ENCODE data around the gene WASF2.

Gene WASF2

DNA sequence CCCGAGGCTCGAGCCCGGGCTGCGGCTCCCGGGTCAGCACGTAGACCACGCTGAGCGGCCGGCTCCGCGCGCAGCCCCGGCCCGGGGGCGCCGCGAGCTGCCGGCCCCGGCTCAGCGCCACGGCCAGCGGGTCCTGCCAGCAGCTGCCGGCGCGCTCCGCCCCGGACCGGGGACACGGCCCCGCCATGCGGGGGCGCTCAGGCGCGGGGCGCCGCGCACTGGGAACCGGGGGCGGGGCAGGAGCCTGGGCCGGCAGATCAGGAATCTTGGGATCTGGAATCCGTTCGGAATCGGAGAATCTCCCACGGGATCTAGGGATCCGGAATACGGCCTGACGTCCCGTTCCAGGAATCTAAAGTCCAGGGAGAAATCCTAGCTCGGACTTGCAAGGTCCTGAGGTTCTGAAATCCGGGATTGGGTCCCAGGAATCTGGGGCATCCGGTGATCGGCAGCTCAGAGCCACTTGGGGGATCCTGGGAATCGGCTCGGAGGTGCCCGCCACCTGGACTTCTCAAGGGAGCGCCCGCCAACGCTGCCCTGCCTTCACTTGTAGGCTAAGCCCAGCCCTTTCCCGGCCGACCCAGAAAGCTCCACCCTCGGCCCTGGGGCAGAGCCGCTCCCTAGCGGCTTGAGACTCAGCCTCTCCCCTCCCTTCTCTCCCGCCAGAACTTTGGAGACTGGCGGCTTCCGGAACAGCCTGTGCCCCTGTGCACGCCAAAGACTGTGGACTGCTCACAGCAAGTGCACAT lies 123.4 kb downstream of the WASF2 start, which contains the start of gene MAP3K6:
MAP3K6 (minus strand) TSS at position 551 of the 749 bp plus-strand sequence; CDS start at position 187, 364 bp downstream.
- Histone ChIP-seq H3K4me3 (ENCODE audit: low read depth, low read length) (peak within 1 kb of the TSS; percentile 68), H3K27ac (peak within 1 kb of the TSS; percentile 88), H3K36me3 (0 out of 2 replicates have a peak, but pooled peaks cover 3% of the 10 kb centered on the region), H3K9me3 (ENCODE audit: severe bottlenecking) (no peaks in the 10 kb centered on the region), H3K27me3 (ENCODE audit: insufficient read depth, low read depth, severe bottlenecking) (no peaks in the 10 kb centered on the region)
- DNase-seq, result peak; percentile 86
- TF ChIP-seq, protein P1, sequence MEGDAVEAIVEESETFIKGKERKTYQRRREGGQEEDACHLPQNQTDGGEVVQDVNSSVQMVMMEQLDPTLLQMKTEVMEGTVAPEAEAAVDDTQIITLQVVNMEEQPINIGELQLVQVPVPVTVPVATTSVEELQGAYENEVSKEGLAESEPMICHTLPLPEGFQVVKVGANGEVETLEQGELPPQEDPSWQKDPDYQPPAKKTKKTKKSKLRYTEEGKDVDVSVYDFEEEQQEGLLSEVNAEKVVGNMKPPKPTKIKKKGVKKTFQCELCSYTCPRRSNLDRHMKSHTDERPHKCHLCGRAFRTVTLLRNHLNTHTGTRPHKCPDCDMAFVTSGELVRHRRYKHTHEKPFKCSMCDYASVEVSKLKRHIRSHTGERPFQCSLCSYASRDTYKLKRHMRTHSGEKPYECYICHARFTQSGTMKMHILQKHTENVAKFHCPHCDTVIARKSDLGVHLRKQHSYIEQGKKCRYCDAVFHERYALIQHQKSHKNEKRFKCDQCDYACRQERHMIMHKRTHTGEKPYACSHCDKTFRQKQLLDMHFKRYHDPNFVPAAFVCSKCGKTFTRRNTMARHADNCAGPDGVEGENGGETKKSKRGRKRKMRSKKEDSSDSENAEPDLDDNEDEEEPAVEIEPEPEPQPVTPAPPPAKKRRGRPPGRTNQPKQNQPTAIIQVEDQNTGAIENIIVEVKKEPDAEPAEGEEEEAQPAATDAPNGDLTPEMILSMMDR (IDR thresholded peaks at IDR 0.05; ENCODE audit: low read depth, low read length), result peak; percentile 40

GRCh38 chr1:27366113-27366410 lies 123.9 kb downstream of the WASF2 start:
- H3K36me3 ChIP-seq, result 0 out of 2 replicates have a peak, but pooled peaks cover 3% of the 10 kb centered on the region

GRCh38 chr1:27365372-27366112 lies 124.4 kb downstream of the WASF2 start:
- 0 out of 2 replicates have a peak, but pooled peaks cover 3% of the 10 kb centered on the region for H3K36me3 ChIP-seq
- peak; percentile 87 for DNase-seq
- TF ChIP-seq, protein P1 (IDR thresholded peaks at IDR 0.05; ENCODE audit: low read depth, low read length), result no peak
- peak overlapping the region; percentile 62 for H3K4me3 ChIP-seq (ENCODE audit: low read depth, low read length)
- H3K27me3 ChIP-seq (ENCODE audit: insufficient read depth, low read depth, severe bottlenecking), result no peaks in the 10 kb centered on the region
- peak overlapping the region; percentile 88 for H3K27ac ChIP-seq
- H3K9me3 ChIP-seq (ENCODE audit: severe bottlenecking), result no peaks in the 10 kb centered on the region

More at GRCh38 chr1:27366113-27366410, 123.9 kb downstream of the WASF2 start:
- Histone ChIP-seq H3K4me3 (ENCODE audit: low read depth, low read length) (peak overlapping the region; percentile 62), H3K27me3 (ENCODE audit: insufficient read depth, low read depth, severe bottlenecking) (no peaks in the 10 kb centered on the region), H3K27ac (peak overlapping the region; percentile 88), H3K9me3 (ENCODE audit: severe bottlenecking) (no peaks in the 10 kb centered on the region)
- DNase-seq, result peak; percentile 93
- TF ChIP-seq, protein P1 (IDR thresholded peaks at IDR 0.05; ENCODE audit: low read depth, low read length), result no peak

- DNase-seq, result no peak
- Histone ChIP-seq H3K4me3 (ENCODE audit: low read depth, low read length) (0 out of 2 replicates have a peak overlapping the region, but pooled peaks have one; percentile 4), H3K27me3 (ENCODE audit: insufficient read depth, low read depth, severe bottlenecking) (no peaks in the 10 kb centered on the region), H3K27ac (no peak overlapping the region), H3K9me3 (ENCODE audit: severe bottlenecking) (no peaks in the 10 kb centered on the region), H3K36me3 (0 out of 2 replicates have a peak, but pooled peaks cover 3% of the 10 kb centered on the region)
- TF ChIP-seq, protein P1 (IDR thresholded peaks at IDR 0.05; ENCODE audit: low read depth, low read length), result no peak
These were observed 125.1 kb downstream of the WASF2 start for GRCh38 chr1:27364696-27365371.

DNA sequence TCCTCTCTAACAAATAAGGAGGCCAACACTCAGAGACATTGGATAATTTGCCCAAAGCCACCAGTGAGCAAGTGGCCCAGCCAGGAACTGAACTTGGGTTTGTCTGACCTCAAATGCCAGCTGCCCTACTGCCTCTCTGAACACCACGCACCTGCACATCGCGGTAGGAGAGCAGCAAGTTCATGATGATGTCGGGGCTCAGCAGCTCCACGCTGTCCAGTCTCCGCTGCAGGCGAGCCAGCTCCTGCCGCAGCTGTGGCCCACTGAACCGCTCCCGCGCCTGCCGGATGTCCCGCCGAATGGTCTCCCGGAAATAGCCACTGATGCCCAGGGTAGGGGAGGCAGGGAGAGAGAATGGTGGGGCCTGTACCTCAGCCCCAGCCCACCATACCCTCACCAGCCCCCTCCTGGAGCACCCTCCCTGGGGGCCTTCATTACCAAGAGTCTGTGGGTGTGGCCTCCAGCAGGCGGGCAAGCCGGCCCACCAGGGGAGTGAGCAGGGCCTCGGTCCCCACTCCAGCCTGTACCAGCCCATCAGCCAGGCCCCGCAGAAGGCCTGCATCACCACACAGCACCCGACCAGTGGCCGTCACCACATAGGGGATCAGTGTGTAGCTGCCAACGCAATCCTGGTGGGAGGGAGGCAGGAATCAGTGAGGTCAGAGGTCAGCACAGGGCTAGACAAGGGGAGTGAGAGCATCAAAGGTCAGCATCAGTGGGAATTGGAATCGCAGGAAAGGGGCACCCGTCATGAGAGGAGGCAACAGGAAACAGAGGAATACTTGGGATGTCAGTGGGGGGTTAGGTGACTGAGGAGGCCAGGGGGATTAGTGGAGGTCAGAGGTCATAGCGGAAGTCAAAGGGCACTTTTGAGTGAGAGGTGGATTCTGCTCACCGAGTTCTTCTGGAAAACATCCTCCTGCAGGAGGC lies 125.9 kb downstream of the WASF2 start:
- H3K4me3 ChIP-seq (ENCODE audit: low read depth, low read length), result no peak overlapping the region
- no peak for DNase-seq
- H3K9me3 ChIP-seq (ENCODE audit: severe bottlenecking), result no peaks in the 10 kb centered on the region
- no peak overlapping the region for H3K27ac ChIP-seq
- TF ChIP-seq, protein P1 (IDR thresholded peaks at IDR 0.05; ENCODE audit: low read depth, low read length), result no peak
- 0 out of 2 replicates have a peak, but pooled peaks cover 3% of the 10 kb centered on the region for H3K36me3 ChIP-seq
- H3K27me3 ChIP-seq (ENCODE audit: insufficient read depth, low read depth, severe bottlenecking), result no peaks in the 10 kb centered on the region

Measured in WERI-Rb-1 (cell line).